ENCODE measurements around the gene CXCL11.

The CXCL11 gene

DNA sequence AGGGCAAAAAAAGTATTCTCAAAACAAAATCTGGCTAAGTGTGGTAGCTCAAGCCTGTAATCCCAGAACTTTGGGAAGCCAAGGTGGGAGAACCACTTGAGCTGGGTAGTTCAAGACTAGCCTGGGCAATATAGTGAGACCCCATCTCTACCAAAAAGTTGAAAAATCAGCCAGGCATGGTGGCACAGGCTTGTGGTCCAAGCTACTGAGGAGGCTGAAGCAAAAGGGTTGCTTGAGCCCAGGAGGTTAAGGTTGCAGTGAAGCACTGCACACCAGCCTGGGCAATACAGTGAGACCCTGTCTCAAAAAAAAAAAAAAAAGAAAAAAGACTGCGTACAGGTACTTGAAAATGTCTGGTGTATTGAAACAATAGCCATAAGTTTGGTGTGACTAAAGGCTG lies 43.4 kb downstream of the CXCL11 start:
- no peak overlapping the region for H3K4me3 ChIP-seq (ENCODE audit: control insufficient read depth, low read depth, low read length)
- TF ChIP-seq, protein P1, sequence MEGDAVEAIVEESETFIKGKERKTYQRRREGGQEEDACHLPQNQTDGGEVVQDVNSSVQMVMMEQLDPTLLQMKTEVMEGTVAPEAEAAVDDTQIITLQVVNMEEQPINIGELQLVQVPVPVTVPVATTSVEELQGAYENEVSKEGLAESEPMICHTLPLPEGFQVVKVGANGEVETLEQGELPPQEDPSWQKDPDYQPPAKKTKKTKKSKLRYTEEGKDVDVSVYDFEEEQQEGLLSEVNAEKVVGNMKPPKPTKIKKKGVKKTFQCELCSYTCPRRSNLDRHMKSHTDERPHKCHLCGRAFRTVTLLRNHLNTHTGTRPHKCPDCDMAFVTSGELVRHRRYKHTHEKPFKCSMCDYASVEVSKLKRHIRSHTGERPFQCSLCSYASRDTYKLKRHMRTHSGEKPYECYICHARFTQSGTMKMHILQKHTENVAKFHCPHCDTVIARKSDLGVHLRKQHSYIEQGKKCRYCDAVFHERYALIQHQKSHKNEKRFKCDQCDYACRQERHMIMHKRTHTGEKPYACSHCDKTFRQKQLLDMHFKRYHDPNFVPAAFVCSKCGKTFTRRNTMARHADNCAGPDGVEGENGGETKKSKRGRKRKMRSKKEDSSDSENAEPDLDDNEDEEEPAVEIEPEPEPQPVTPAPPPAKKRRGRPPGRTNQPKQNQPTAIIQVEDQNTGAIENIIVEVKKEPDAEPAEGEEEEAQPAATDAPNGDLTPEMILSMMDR (conservative IDR thresholded peaks at IDR 0.05; ENCODE audit: control insufficient read depth, insufficient read depth, low read depth, low read length) = no peak
- DNase-seq (ENCODE audit: low read depth) = no peak

DNA sequence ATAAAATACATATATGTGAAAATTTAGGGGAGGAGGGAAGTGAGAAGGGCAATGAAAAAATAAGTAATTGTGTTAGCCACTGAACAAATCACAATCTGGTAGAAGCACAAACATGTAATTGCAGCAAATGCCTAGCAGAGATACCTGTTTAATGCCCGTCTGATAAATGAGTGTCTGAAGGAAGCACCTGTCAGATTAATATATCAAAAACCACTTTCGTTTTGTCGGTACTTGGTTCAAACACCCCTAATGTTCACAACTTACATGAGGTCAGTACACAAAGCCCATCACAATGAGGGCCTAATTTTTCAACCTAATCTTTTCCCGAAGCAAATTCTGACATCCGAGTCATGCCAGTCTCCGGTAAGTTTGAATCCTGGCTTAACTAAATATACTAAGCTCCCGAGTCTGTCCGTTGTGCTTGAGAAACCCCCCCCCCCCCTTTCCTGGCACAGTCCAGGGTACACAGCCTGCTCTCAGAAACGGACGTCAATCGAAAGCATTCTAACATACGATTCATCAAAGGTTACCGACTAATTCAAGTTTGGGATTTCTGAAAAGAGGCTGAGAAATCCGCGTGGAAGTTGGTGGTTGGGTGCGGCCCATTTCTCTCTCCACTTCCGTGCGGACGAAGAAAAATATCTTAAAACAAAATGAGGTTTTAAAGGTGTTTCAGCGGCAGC lies 45.9 kb downstream of the CXCL11 start:
- DNase-seq (ENCODE audit: low read depth) = peak; percentile 55
- TF ChIP-seq, protein P1 (conservative IDR thresholded peaks at IDR 0.05; ENCODE audit: control insufficient read depth, insufficient read depth, low read depth, low read length) = no peak

DNA sequence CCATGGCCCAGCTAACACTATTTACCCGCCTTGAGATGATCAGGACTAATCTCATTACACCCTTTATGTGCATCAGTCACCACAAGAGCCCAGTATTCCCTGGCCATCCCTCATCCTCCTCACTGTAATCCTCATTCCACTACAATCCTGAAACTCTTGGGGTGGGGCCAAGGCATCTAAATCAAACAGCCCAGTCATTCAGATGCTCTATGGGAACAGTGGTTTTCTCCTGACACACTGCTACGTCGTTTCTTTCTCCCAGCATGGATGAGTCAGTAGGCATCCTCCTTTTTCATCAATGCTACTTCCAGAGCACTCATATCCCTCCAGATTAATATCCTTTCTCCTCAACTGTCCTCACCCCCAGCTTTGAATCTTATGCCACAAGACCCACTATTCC lies 50.8 kb downstream of the CXCL11 start:
- TF ChIP-seq, protein P1 (conservative IDR thresholded peaks at IDR 0.05; ENCODE audit: control insufficient read depth, insufficient read depth, low read depth, low read length) = peak; percentile 5
- H3K4me3 ChIP-seq (ENCODE audit: control insufficient read depth, low read depth, low read length) = no peak overlapping the region
- peak; percentile 99 for DNase-seq (ENCODE audit: low read depth)

More for the DNA sequence above, 45.9 kb downstream of the CXCL11 start:
- H3K4me3 ChIP-seq (ENCODE audit: control insufficient read depth, low read depth, low read length) = peak overlapping the region; percentile 99

Data from fibroblast of mammary gland (primary cell).